GM21529 (cell line): ENCODE measurements around the gene KCNK7.

Experiments used
- ATAC-seq: cut with Tn5 transposase; IDR thresholded peaks from one replicate; pipeline ENCODE4 v1.9.1; 2021; ENCODE audit not compliant: unreplicated experiment

Gene KCNK7

DNA sequence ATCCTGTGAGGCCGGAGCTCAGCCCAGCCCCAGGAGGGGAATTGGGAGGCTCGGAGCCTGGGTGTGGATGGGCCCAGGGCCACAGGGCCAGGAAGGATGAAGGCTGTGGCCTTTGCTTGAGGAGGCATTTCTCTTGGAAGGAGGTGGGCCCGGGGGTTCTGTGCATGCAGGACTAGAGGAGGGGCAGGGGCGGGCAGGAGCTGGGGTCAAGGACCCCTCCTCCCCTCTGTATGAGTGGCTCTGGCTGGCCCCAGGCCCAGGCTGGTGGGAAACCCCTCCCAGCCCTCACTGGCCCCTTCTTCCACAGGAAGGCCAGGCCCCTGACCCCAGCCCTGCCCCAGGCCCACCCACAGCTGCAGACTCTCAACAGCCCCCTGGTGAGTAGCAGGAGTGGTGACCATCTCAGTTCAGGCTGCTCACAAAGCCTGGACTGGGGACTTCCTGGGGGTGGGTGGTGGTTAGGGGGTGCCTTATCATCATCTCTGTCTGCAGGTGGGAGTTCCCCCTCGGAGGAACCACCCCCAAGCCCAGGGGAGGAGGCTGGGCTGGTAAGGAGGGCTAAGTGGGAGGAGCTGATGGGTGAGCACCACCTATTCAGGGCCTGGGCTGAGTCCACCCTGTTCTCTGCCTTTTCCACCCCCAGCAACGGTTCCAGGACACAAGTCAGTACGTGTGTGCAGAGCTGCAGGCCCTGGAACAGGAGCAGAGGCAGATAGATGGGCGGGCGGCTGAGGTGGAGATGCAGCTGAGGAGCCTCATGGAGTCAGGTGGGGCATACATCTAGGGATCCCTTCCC is 6.0 kb downstream of the KCNK7 start:
- ATAC-seq = no peak

DNA sequence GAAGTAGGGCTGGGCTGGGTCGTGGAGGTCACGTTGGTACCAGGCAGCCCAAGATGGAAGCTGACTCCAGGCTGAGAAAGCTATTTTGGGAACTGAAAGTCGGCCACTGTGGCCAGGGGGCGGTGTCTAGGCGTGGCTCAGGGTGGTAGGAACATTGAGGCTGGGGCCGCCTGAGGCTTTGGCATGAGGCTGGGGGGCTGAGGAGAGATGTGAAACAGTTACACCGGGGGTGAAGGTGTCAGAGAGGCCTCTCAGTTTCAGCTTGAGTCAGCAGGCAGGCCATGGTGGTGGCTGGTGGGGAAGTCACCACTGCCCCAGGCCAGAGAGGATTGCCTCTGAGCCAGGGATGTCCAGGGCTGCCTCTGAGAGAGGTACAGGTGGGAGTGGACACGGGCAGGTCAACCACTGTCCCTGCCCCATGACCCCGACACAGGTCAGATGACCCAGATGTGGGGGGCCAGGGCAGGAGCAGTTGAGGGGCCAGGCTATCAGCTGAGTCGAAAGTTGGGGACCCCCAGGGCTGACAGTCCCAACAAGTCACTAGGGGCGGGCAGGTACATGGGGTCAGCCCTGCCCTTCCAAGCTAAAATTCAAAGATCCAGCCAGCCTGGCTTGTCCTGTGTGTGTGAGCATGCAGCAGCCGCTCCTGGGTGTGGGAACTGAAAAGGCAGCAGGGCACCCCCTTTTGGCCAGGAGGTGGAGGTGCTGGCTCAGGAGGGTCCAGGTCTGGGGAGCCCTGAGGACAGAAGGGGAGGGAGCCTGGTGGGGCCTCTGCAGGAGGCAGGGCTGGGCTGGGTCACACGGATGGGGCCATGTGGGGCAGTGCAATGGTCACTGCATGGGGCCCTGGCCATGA is 7.2 kb downstream of the KCNK7 start:
- ATAC-seq = peak; percentile 80

GRCh38 chr11:65586676-65587075 is 8.9 kb downstream of the KCNK7 start:
- ATAC-seq = no peak

GRCh38 chr11:65586247-65586630 is 9.4 kb downstream of the KCNK7 start:
- ATAC-seq = no peak

- ATAC-seq = no peak
These were observed 10.0 kb downstream of the KCNK7 start for GRCh38 chr11:65585396-65586246.

DNA sequence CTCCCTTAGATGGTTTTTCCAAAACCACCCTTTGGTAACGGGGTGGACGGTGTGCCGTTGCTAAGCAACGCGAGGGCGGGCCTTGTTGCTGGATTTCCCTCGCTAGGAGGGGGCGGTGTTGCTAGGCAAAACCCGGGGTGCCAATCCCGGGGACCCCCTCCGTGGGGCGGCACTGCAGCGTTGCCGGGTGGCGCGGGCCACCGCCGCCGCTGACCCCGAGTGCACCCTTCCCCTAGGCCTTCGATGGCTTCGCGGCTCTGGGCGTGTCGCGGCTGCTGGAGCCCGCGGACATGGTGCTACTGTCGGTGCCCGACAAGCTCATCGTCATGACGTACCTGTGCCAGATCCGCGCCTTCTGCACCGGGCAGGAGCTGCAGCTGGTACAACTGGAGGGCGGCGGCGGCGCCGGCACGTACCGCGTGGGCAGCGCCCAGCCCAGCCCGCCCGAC is 10.9 kb downstream of the KCNK7 start:
- ATAC-seq = no peak

DNA sequence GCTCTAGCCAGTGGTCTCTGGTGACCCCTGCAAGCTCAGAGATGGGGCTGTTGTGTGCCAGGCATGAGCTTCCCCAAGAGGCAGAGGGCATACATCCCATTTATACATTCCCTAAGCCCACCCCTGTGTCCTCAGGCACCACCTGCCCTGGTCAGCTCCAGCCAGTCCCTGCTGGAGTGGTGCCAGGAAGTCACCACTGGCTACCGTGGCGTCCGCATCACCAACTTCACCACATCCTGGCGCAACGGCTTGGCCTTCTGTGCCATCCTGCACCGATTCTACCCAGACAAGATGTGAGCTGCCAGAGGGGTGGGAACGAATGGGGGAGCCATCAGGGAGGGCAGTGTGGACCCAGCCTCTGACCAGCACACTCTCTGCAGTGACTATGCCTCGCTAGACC is 11.5 kb downstream of the KCNK7 start:
- no peak for ATAC-seq

- no peak for ATAC-seq
These were observed 12.0 kb downstream of the KCNK7 start for GRCh38 chr11:65583589-65583988.

GRCh38 chr11:65581928-65582327 is 13.7 kb downstream of the KCNK7 start:
- no peak for ATAC-seq

DNA sequence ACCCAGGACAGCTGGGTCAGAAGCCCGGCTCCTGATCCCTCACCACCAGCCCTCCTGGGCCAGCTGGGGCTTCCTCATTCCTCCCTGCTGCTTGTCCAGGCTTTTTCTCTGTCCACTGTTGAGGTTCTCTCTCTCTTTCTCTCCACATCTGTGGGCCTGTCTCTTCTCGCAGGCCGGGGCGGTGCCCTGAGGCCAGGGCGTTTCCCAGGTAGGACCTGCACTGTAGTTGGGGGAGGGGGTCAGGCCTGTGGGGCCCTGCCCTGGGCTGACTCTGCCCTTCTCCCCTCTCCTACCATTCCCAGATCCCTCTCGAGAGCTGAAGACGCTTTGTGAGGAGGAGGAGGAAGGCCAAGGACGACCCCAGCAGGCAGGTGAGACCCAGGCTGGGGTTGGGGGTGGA is 14.8 kb downstream of the KCNK7 start:
- ATAC-seq = no peak

- ATAC-seq = no peak
These were observed 15.4 kb downstream of the KCNK7 start for GRCh38 chr11:65580031-65580692.

- ATAC-seq = no peak
These were observed 16.3 kb downstream of the KCNK7 start for GRCh38 chr11:65579291-65579690.

DNA sequence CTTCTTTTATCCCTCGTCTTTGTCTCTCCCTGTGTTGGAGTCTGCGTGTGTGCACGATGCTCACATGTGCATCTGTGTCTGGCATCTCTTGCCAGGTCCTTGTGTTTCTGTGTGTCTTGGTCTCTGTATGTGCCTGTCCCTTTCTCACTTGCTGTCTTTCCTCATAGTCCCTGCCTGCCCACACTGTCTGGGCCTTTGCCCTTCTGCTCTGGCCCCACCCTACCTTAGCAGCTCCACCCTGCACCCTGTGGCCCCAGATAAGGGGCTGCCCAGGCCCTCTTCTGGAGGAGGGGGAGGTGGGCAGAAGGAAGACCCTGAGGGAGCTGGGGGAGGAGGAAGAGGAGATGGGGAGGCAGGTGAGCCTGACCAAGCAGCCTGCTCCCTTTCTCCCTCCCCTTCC is 16.9 kb downstream of the KCNK7 start:
- no peak for ATAC-seq

DNA sequence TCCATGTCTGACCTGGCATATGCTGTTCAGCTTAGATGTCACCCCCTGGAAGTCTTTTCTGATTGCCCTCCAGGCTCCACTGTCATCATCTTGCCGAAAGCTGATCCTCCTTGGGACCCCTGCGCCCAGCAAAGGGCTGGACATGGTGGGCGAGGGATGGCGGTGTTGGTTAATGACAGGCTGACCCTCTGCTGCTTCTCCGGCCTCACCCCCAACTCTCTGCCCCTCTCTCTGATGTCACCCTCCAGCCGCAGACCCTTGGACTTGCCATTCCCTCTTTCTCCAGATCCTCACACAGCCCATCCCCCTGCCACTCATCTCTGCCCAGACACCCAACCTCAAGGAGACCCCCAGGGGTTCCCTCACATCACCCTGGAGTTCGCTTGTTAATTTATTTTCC is 17.5 kb downstream of the KCNK7 start:
- ATAC-seq = no peak

- no peak for ATAC-seq
These were observed 17.9 kb downstream of the KCNK7 start for GRCh38 chr11:65577756-65578109.

DNA sequence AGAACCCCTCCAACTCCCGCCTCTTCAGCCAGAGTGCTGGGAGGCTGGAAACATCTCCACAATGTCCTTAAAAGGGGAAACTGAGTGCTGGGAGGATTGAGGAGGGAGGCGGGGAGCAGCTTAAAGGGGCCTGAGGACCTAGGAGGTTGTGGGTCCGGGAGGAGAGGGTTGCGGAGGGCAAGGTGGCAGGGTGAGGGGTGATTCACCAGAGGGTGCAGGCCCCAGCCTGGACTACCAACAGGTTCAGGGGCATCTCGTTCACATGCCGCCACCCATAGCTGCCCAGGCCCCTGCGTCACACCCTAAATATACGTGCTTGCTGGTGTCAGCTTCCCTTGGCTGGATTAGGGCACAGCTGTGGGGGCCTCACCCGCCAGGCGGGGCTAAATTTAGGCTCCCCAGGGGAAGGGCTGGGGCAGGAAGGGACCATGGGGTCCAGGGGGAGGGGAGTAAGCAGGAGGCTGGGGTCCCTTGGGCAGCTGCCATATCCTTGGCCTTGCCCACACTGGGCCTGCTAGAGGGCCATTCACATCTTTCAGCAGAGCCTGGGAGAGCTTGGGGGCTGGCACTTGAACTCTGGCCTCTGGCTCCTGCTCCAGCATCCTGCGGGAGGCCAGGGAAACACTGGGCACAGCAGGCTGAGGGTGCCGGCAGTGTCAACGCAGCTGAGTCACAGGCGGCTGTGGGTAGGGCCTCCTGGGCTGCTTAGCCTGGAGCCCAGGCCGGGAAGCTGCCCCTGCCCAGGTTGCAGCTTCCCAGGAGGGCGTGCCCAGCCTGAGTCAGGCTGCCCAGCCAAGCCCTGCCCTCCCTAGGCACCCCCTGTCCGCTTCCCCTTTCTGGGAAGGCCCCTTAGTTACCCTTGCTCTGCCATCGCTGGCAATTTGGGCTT is 18.5 kb downstream of the KCNK7 start:
- no peak for ATAC-seq

GRCh38 chr11:65576232-65576866 is 19.3 kb downstream of the KCNK7 start:
- no peak for ATAC-seq

GRCh38 chr11:65575568-65576231 is 19.9 kb downstream of the KCNK7 start, which contains the start of gene EHBP1L1:
Gene EHBP1L1 (plus strand): TSS chr11:65576053. CDS start chr11:65576303, 250 bp downstream.
- peak; percentile 29 for ATAC-seq
